ENCODE results near the gene KLC1. TPM values are rescaled to one million over a fixed set of nuclear protein-coding genes. Genes with fewer than 3 reads are reported as not detected.
A peak's percentile ranks its signal among the peaks of the same experiment; 100 is the strongest.

The KLC1 gene
- total RNA-seq (100 to 1,000 TPM; 181 to 225 TPM), polyA plus RNA-seq (10 to 100 TPM; 93.3 to 97.2 TPM)
- long read RNA-seq, donor 1, full-length matches to known transcripts = 19 of 19 reads
- long read RNA-seq, donor 1, partial matches to known transcripts = 0 of 19 reads
- long read RNA-seq, donor 1, other reads (novel, unspliced or antisense) = 0 of 19 reads
- long read RNA-seq, donor 2, full-length matches to known transcripts = 10 of 30 reads
- long read RNA-seq, donor 2, partial matches to known transcripts = 20 of 30 reads
- long read RNA-seq, donor 2, other reads (novel, unspliced or antisense) = 0 of 30 reads
- long read RNA-seq, donor 3, full-length matches to known transcripts = 12 of 37 reads
- long read RNA-seq, donor 3, partial matches to known transcripts = 25 of 37 reads
- long read RNA-seq, donor 3, other reads (novel, unspliced or antisense) = 0 of 37 reads
- long read RNA-seq, donor 4, partial matches to known transcripts = 17 of 23 reads
- long read RNA-seq, donor 4, other reads (novel, unspliced or antisense) = 0 of 23 reads
- long read RNA-seq, donor 5, full-length matches to known transcripts = 23 of 34 reads
- long read RNA-seq, donor 5, partial matches to known transcripts = 11 of 34 reads
- long read RNA-seq, donor 5, other reads (novel, unspliced or antisense) = 0 of 34 reads

DNA sequence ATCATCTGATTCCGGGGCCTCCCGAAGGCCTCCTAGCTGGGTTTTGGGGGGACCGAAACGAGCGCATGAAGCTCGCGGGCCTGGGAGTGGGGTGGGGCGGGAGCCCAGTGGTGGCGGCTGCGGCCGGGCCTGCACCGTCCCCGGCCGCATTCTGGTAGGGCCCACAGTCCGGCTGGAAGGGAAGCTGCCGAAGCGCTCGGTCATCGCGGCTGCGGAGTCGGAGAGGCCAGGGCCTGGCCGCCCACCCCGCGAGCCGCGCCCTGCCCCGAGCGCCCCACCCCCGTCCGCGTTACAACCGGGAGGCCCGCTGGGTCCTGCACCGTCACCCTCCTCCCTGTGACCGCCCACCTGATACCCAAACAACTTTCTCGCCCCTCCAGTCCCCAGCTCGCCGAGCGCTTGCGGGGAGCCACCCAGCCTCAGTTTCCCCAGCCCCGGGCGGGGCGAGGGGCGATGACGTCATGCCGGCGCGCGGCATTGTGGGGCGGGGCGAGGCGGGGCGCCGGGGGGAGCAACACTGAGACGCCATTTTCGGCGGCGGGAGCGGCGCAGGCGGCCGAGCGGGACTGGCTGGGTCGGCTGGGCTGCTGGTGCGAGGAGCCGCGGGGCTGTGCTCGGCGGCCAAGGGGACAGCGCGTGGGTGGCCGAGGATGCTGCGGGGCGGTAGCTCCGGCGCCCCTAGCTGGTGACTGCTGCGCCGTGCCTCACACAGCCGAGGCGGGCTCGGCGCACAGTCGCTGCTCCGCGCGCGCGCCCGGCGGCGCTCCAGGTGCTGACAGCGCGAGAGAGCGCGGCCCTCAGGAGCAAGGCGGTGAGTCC, at the start of gene KLC1:
Gene KLC1, plus strand, starts transcription at position 528 of the 819 bp plus-strand sequence. CDS start 25,354 bp downstream, outside the sequence.
- no peaks in the 10 kb centered on the region for H3K36me3 ChIP-seq (ENCODE audit: control insufficient read depth in 4 of 4, insufficient read depth in 4 of 4, low read length in 4 of 4)
- peak within 1 kb of the TSS; percentile 80 to 90 for H3K9ac ChIP-seq (ENCODE audit: insufficient read depth in 1 of 2, low read length in 2 of 2)
- H3K27ac ChIP-seq (ENCODE audit: low read depth in 1 of 2, low read length in 1 of 2) = peak within 1 kb of the TSS; percentile 95 to 100
- H3K9me3 ChIP-seq (ENCODE audit: control insufficient read depth in 4 of 4, insufficient read depth in 3 of 4, low read length in 3 of 4) = no peaks in the 10 kb centered on the region
- peaks cover 4 to 24% (median 20%) of the 10 kb centered on the region in 5 donors for H3K4me1 ChIP-seq (ENCODE audit: control insufficient read depth in 5 of 5, insufficient read depth in 5 of 5, low read length in 5 of 5)
- TF ChIP-seq, protein P1, sequence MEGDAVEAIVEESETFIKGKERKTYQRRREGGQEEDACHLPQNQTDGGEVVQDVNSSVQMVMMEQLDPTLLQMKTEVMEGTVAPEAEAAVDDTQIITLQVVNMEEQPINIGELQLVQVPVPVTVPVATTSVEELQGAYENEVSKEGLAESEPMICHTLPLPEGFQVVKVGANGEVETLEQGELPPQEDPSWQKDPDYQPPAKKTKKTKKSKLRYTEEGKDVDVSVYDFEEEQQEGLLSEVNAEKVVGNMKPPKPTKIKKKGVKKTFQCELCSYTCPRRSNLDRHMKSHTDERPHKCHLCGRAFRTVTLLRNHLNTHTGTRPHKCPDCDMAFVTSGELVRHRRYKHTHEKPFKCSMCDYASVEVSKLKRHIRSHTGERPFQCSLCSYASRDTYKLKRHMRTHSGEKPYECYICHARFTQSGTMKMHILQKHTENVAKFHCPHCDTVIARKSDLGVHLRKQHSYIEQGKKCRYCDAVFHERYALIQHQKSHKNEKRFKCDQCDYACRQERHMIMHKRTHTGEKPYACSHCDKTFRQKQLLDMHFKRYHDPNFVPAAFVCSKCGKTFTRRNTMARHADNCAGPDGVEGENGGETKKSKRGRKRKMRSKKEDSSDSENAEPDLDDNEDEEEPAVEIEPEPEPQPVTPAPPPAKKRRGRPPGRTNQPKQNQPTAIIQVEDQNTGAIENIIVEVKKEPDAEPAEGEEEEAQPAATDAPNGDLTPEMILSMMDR (IDR thresholded peaks at IDR 0.05; ENCODE audit: control extremely low read depth, extremely low read depth) = no peak
- no peaks in the 10 kb centered on the region for H3K27me3 ChIP-seq (ENCODE audit: control insufficient read depth in 3 of 3, insufficient read depth in 3 of 3, low read length in 2 of 3)
- ATAC-seq (ENCODE audit: insufficient read depth, low FRiP score) = peak; percentile 86
- DNase-seq = peak; percentile 85 to 88 (median 85)
- H3K4me3 ChIP-seq = peak within 1 kb of the TSS; percentile 98
- WGBS, 2 donors = 0% methylated on average over 76 to 97 of the region's 97 CpGs

DNA sequence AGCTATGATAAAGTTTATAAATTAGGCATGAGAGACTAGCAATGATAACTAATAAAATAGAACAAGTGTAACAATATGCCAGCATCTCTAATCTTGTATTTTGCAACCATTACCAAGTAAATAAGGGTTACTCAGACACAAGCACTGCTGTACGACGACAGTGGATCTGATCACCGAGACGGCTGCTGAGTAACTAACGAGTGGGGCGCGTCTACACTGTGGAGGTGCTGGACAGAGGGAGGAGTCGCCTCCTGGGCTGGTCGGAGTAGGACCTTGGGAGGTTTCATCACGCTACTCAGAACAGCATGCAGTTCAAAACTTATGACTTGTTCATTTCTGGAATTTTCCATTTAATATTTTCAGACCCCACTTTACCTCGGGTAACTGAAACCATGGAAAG, 47.8 kb upstream of the KLC1 start:
- DNase-seq = no peak
- TF ChIP-seq, protein P1 (IDR thresholded peaks at IDR 0.05; ENCODE audit: control extremely low read depth, extremely low read depth) = no peak
- H3K4me3 ChIP-seq = no peak overlapping the region
- no peaks in the 10 kb centered on the region for H3K9me3 ChIP-seq (ENCODE audit: control insufficient read depth in 4 of 4, insufficient read depth in 3 of 4, low read length in 3 of 4)
- no peaks in the 10 kb centered on the region for H3K27me3 ChIP-seq (ENCODE audit: control insufficient read depth in 3 of 3, insufficient read depth in 3 of 3, low read length in 2 of 3)
- no peak overlapping the region for H3K9ac ChIP-seq (ENCODE audit: insufficient read depth in 1 of 2, low read length in 2 of 2)
- no peak overlapping the region for H3K27ac ChIP-seq (ENCODE audit: low read depth in 1 of 2, low read length in 1 of 2)
- ATAC-seq (ENCODE audit: insufficient read depth, low FRiP score) = no peak
- H3K36me3 ChIP-seq (ENCODE audit: control insufficient read depth in 4 of 4, insufficient read depth in 4 of 4, low read length in 4 of 4) = peaks cover 6 to 17% (median 10%) of the 10 kb centered on the region in 4 donors
- WGBS, 2 donors = 95 to 98% methylated on average over 11 of the region's 11 CpGs
- H3K4me1 ChIP-seq (ENCODE audit: control insufficient read depth in 5 of 5, insufficient read depth in 5 of 5, low read length in 5 of 5) = peaks cover 0 to 11% (median 6%) of the 10 kb centered on the region in 5 donors

DNA sequence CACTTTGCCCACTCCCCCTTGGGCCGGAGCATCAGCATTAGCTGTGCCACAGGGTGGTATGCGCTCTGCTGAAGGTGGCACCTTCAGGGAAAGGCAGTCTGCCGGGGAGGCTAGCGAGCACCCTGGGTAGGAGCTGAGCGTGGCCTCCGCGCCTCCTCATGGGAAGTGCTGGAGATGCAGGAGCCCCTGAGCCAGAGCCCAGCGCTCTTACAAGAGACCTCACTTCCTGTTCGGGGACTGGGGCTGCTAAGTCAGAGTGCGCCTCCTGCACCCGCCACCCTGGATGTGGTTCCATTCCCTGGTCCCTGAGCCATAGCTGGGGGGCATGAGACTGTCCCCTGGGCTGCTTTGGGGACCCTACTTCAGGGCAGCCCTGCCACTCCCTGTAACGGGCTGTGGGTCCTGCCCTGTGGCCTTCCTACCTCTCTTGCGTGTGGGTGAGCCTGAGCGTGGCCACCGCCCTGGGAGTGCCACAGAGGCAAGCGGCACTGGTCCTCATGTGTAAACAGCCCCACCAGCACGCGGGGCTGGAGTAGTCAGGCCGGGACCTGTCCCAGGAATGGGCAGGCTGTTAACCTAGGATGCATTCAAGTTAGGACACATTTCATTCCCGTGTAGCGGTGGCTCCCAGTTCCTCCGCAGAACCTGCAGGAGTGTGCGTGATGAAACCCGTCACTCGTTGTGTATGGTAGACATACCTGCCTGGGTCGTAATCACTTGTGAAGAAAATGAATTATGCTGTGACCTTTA, 46.9 kb upstream of the KLC1 start:
- no peaks in the 10 kb centered on the region for H3K27me3 ChIP-seq (ENCODE audit: control insufficient read depth in 3 of 3, insufficient read depth in 3 of 3, low read length in 2 of 3)
- peaks cover 6 to 17% (median 10%) of the 10 kb centered on the region in 4 donors for H3K36me3 ChIP-seq (ENCODE audit: control insufficient read depth in 4 of 4, insufficient read depth in 4 of 4, low read length in 4 of 4)
- H3K4me3 ChIP-seq = no peak overlapping the region
- TF ChIP-seq, protein P1 (IDR thresholded peaks at IDR 0.05; ENCODE audit: control extremely low read depth, extremely low read depth) = no peak
- no peaks in the 10 kb centered on the region for H3K9me3 ChIP-seq (ENCODE audit: control insufficient read depth in 4 of 4, insufficient read depth in 3 of 4, low read length in 3 of 4)
- H3K9ac ChIP-seq (ENCODE audit: insufficient read depth in 1 of 2, low read length in 2 of 2) = no peak overlapping the region
- peaks cover 0 to 4% (median 0%) of the 10 kb centered on the region in 5 donors for H3K4me1 ChIP-seq (ENCODE audit: control insufficient read depth in 5 of 5, insufficient read depth in 5 of 5, low read length in 5 of 5)
- ATAC-seq (ENCODE audit: insufficient read depth, low FRiP score) (no peak), DNase-seq (no peak)
- no peak overlapping the region for H3K27ac ChIP-seq (ENCODE audit: low read depth in 1 of 2, low read length in 1 of 2)
- 89 to 96% methylated on average over 26 of the region's 26 CpGs for WGBS, 2 donors

All from lung (tissue), 16 donors.